K562 (cell line): ENCODE data around the gene SMIM7. TPM values are rescaled to one million over a fixed set of nuclear protein-coding genes. Genes with fewer than 3 reads are reported as not detected.

ENCODE experiments used
- CTCFL ChIP-seq: IDR thresholded peaks from 2 replicates; pipeline ENCODE4 v1.6.1; 2011; ENCODE audit warnings: borderline replicate concordance, low read depth, mild to moderate bottlenecking, moderate library complexity, low read length; ENCODE audit not compliant: insufficient read depth, poor library complexity, severe bottlenecking
- E2F4 ChIP-seq: sonication (generic); formaldehyde crosslinking; IDR thresholded peaks from 2 replicates; pipeline ENCODE4 v1.8.0; 2022; ENCODE audit warnings: mild to moderate bottlenecking, low read depth, missing genetic modification reagents
- FIP1L1 ChIP-seq: fragments of 200-400 bp; formaldehyde crosslinking; IDR thresholded peaks from 2 replicates; pipeline ENCODE4 v1.6.1; 2018; ENCODE audit warnings: mild to moderate bottlenecking, low read depth, low read length; ENCODE audit not compliant: poor library complexity, severe bottlenecking
- MAX ChIP-seq: sonication (generic); formaldehyde crosslinking; IDR thresholded peaks from 2 replicates; pipeline ENCODE4 v1.9.0; 2022; ENCODE audit warnings: mild to moderate bottlenecking, missing genetic modification reagents
- MTA1 ChIP-seq: fragments of 450-650 bp; IDR thresholded peaks from 2 replicates; pipeline ENCODE4 v1.6.1; 2017; ENCODE audit warnings: borderline replicate concordance
- NFIC ChIP-seq: fragments of 450-650 bp; IDR thresholded peaks from 2 replicates; pipeline ENCODE4 v1.6.1; 2017; ENCODE audit warnings: mild to moderate bottlenecking, inconsistent platforms
- PTRF ChIP-seq: fragments of 450-650 bp; IDR thresholded peaks from 2 replicates; pipeline ENCODE4 v1.6.1; 2016; ENCODE audit warnings: mild to moderate bottlenecking, missing genetic modification characterization, missing compliant biosample characterization
- RBM17 ChIP-seq: fragments of 200-400 bp; formaldehyde crosslinking; IDR thresholded peaks from 2 replicates; pipeline ENCODE4 v1.6.1; 2017; ENCODE audit warnings: low read depth, mild to moderate bottlenecking, low read length, borderline replicate concordance
- RBM25 ChIP-seq: fragments of 200-400 bp; formaldehyde crosslinking; IDR thresholded peaks from 2 replicates; pipeline ENCODE4 v1.6.1; 2018; ENCODE audit warnings: low read length, low read depth, moderate library complexity; ENCODE audit not compliant: severe bottlenecking
- SAFB ChIP-seq: fragments of 200-400 bp; formaldehyde crosslinking; IDR thresholded peaks from 2 replicates; pipeline ENCODE4 v1.6.1; 2017; ENCODE audit warnings: low read depth, low read length, borderline replicate concordance
- ZBTB40 ChIP-seq, 2 experiments: fragments of 450-650 bp in 1 of 2; sonication (generic) in 1 of 2; formaldehyde crosslinking in 1 of 2; IDR thresholded peaks; 2 replicates each; pipeline versions ENCODE4 v1.7.1 to v1.9.0; 2016 to 2022; ENCODE audit warnings: inconsistent platforms in 1 of 2, mild to moderate bottlenecking in 1 of 2, missing genetic modification reagents in 1 of 2
- ZNF282 ChIP-seq: sonication (generic); formaldehyde crosslinking; IDR thresholded peaks from 2 replicates; pipeline ENCODE4 v1.8.1; 2023; ENCODE audit warnings: missing genetic modification reagents
- ZNF695 ChIP-seq: fragments of 450-650 bp; formaldehyde crosslinking; IDR thresholded peaks from 2 replicates; pipeline ENCODE4 v1.4.0; 2020; ENCODE audit warnings: mild to moderate bottlenecking, moderate library complexity
- ZNF76 ChIP-seq: fragments of 250-450 bp; sonication (Bioruptor Pico); IDR thresholded peaks from 2 replicates; pipeline ENCODE4 v1.4.0; 2020; ENCODE audit warnings: mild to moderate bottlenecking, moderate library complexity, borderline replicate concordance
- polyA plus RNA-seq, 8 experiments: library from polyadenylated mRNA; depleted of rRNA in 4 of 8; stranded (reverse) in 5 of 8; unstranded in 3 of 8; fragments of >200 nt; fragmentation: Nextera tagmentation in 2 of 8; fragmentation: Illumina TruSeq in 1 of 8; extraction: Ambion mirVana in 2 of 8; extraction: Trizol in 1 of 8; gene quantifications; 2 replicates each; pipeline versions ENCODE4 v1.2.1 to v1.2.3, GENCODE V29; 2011 to 2014; ENCODE audit warnings: inconsistent platforms in 1 of 8, missing spikeins in 1 of 8
- total RNA-seq, 7 experiments: library from RNA; depleted of rRNA in 6 of 7; stranded (reverse); fragments of >200 nt in 6 of 7; fragmentation: Illumina TruSeq in 2 of 7; extraction: Trizol in 2 of 7; gene quantifications; 2 replicates each; pipeline versions ENCODE4 v1.2.1 to v1.2.3, GENCODE V29; 2011 to 2021; ENCODE audit warnings: low replicate concordance in 1 of 7

SMIM7 gene
- total and polyA plus RNA-seq, 9 of the 15 experiments (the other 6 are each of a cell fraction or from before 2014, with no cell fraction given), result 55.3 to 265 (median 107) TPM

- TF ChIP-seq ZBTB40 (IDR thresholded peaks at IDR 0.05) (no peak), ZBTB40 (CRISPR knock-in tag; IDR thresholded peaks at IDR 0.05) (no peak), FIP1L1 (no peak), PTRF (tag) (no peak), ZNF695 (CRISPR knock-in tag) (no peak), ZNF76 (CRISPR knock-in tag) (no peak), MTA1 (no peak), MAX (CRISPR knock-in tag) (peak; percentile 74), SAFB (no peak), E2F4 (no peak), NFIC (peak; percentile 22; the same call in 1 of the 2 replicates), RBM25 (no peak), ZNF282 (CRISPR knock-in tag) (no peak), RBM17 (no peak), CTCFL (no peak)
Measured at GRCh38 chr19:16628984-16629691, 30.8 kb downstream of the SMIM7 start (continued).
